WTC11 (cell line): ENCODE measurements around the gene GGACT. TPM values are rescaled to one million over a fixed set of nuclear protein-coding genes. Genes with fewer than 3 reads are reported as not detected.

ENCODE experiments used
- ATAC-seq: fragments of 200-7000 bp; cut with Tn5 transposase; 2 replicates; pipeline ENCODE4 v1.10.0; 2021; ENCODE audit warnings: mild to moderate bottlenecking, moderate library complexity
- CTCF ChIA-PET: fragments of 300-600 bp; sonication (Branson Sonifier 250); formaldehyde crosslinking; loops from one replicate; lab custom pipeline; 2021; ENCODE audit warnings: antibody characterized with exemption; lab: Charles Lee
- POLR2A ChIA-PET: fragments of 350-600 bp; sonication (Branson Sonifier 250); formaldehyde crosslinking; loops from one replicate; lab custom pipeline; 2021; ENCODE audit warnings: antibody characterized with exemption; lab: Charles Lee
- DNase-seq: peaks from one replicate; pipeline ENCODE4 v3.0.0; 2021; ENCODE audit warnings: low spot score
- H3K27ac Mint-ChIP-seq: 2 replicates; pipeline ENCODE4 v1.8.0; 2021; ENCODE audit warnings: mixed read lengths
- H3K27me3 Mint-ChIP-seq: 2 replicates; pipeline ENCODE4 v1.8.0; 2021; ENCODE audit warnings: low read depth, mild to moderate bottlenecking, moderate library complexity, mixed read lengths
- H3K36me3 Mint-ChIP-seq: 2 replicates; pipeline ENCODE4 v1.8.0; 2021; ENCODE audit warnings: mixed read lengths
- H3K4me1 Mint-ChIP-seq: 2 replicates; pipeline ENCODE4 v1.8.0; 2022; ENCODE audit warnings: mixed read lengths
- H3K4me3 Mint-ChIP-seq: 2 replicates; pipeline ENCODE4 v1.8.0; 2021; ENCODE audit warnings: mild to moderate bottlenecking, moderate library complexity, mixed read lengths
- H3K9me3 Mint-ChIP-seq: 2 replicates; pipeline ENCODE4 v1.8.0; 2021; ENCODE audit warnings: mixed read lengths
- ATF1 ChIP-seq: sonication (generic); formaldehyde crosslinking; IDR thresholded peaks from 2 replicates; pipeline ENCODE4 v1.8.1; 2023; ENCODE audit warnings: mild to moderate bottlenecking, moderate library complexity, missing genetic modification reagents
- CDX4 ChIP-seq: fragments of 250-450 bp; sonication (Bioruptor Pico); IDR thresholded peaks from 2 replicates; pipeline ENCODE4 v1.9.0; 2021; ENCODE audit warnings: moderate library complexity, mild to moderate bottlenecking, inconsistent platforms, borderline replicate concordance
- CREB1 ChIP-seq: sonication (generic); formaldehyde crosslinking; IDR thresholded peaks from 2 replicates; pipeline ENCODE4 v1.8.0; 2023; ENCODE audit warnings: mild to moderate bottlenecking, missing genetic modification reagents
- CTCF ChIP-seq: fragments of 200-600 bp; IDR thresholded peaks from 2 replicates; pipeline ENCODE4 v1.8.0; 2022; ENCODE audit warnings: antibody characterized with exemption
- EMX1 ChIP-seq: fragments of 250-450 bp; sonication (Bioruptor Pico); IDR thresholded peaks from 2 replicates; pipeline ENCODE4 v1.8.0; 2021; ENCODE audit warnings: mild to moderate bottlenecking
- FOXP1 ChIP-seq: sonication (generic); formaldehyde crosslinking; IDR thresholded peaks from 2 replicates; pipeline ENCODE4 v1.8.0; 2022; ENCODE audit warnings: missing genetic modification reagents, mild to moderate bottlenecking, moderate library complexity, borderline replicate concordance
- JAZF1 ChIP-seq: fragments of 250-450 bp; sonication (Bioruptor Pico); IDR thresholded peaks from 2 replicates; pipeline ENCODE4 v1.9.0; 2021; ENCODE audit warnings: moderate library complexity, mild to moderate bottlenecking, inconsistent platforms
- MAX ChIP-seq: sonication (generic); formaldehyde crosslinking; IDR thresholded peaks from 2 replicates; pipeline ENCODE4 v1.8.0; 2022; ENCODE audit warnings: mild to moderate bottlenecking, missing genetic modification reagents
- NFATC4 ChIP-seq: fragments of 250-450 bp; sonication (Bioruptor Pico); IDR thresholded peaks from 2 replicates; pipeline ENCODE4 v1.9.0; 2021; ENCODE audit warnings: mild to moderate bottlenecking
- NFE2L1 ChIP-seq: sonication (generic); formaldehyde crosslinking; IDR thresholded peaks from 2 replicates; pipeline ENCODE4 v1.8.1; 2023; ENCODE audit warnings: missing genetic modification reagents
- OVOL2 ChIP-seq: fragments of 250-450 bp; sonication (Bioruptor Pico); IDR thresholded peaks from 2 replicates; pipeline ENCODE4 v1.9.0; 2021; ENCODE audit warnings: mild to moderate bottlenecking, borderline replicate concordance
- PRRX2 ChIP-seq: fragments of 250-450 bp; sonication (Bioruptor Pico); IDR thresholded peaks from 2 replicates; pipeline ENCODE4 v1.8.0; 2021; ENCODE audit warnings: mild to moderate bottlenecking
- SOX15 ChIP-seq: fragments of 250-450 bp; sonication (Bioruptor Pico); IDR thresholded peaks from 2 replicates; pipeline ENCODE4 v1.9.0; 2021; ENCODE audit warnings: mild to moderate bottlenecking
- SP1 ChIP-seq: sonication (generic); formaldehyde crosslinking; conservative IDR thresholded peaks from 2 replicates; pipeline ENCODE4 v1.8.1; 2022; ENCODE audit warnings: missing genetic modification reagents
- TEAD1 ChIP-seq: sonication (generic); formaldehyde crosslinking; IDR thresholded peaks from 2 replicates; pipeline ENCODE4 v1.8.0; 2022; ENCODE audit warnings: mild to moderate bottlenecking, missing genetic modification reagents
- TEAD4 ChIP-seq: sonication (generic); formaldehyde crosslinking; IDR thresholded peaks from 2 replicates; pipeline ENCODE4 v1.8.0; 2022; ENCODE audit warnings: mild to moderate bottlenecking, missing genetic modification reagents
- USF1 ChIP-seq: sonication (generic); formaldehyde crosslinking; IDR thresholded peaks from 2 replicates; pipeline ENCODE4 v1.8.0; 2022; ENCODE audit warnings: mild to moderate bottlenecking, missing genetic modification reagents
- ZNF121 ChIP-seq: sonication (generic); formaldehyde crosslinking; IDR thresholded peaks from 2 replicates; pipeline ENCODE4 v1.8.0; 2023; ENCODE audit warnings: missing genetic modification reagents
- ZNF219 ChIP-seq: sonication (generic); formaldehyde crosslinking; IDR thresholded peaks from 2 replicates; pipeline ENCODE4 v1.8.0; 2023; ENCODE audit warnings: missing genetic modification reagents, mild to moderate bottlenecking, borderline replicate concordance
- ZNF232 ChIP-seq: sonication (generic); formaldehyde crosslinking; IDR thresholded peaks from 2 replicates; pipeline ENCODE4 v1.8.0; 2022; ENCODE audit warnings: mild to moderate bottlenecking, missing genetic modification reagents
- ZNF416 ChIP-seq: fragments of 250-450 bp; sonication (Bioruptor Pico); IDR thresholded peaks from 2 replicates; pipeline ENCODE4 v1.9.0; 2021; ENCODE audit warnings: mild to moderate bottlenecking, inconsistent platforms
- ZNF532 ChIP-seq: fragments of 250-450 bp; sonication (Bioruptor Pico); IDR thresholded peaks from 2 replicates; pipeline ENCODE4 v1.9.0; 2021; ENCODE audit warnings: mild to moderate bottlenecking, borderline replicate concordance
- total RNA-seq: library from RNA; stranded (reverse); gene quantifications from 3 replicates; pipeline ENCODE4 v1.2.3, GENCODE V29; 2021

Gene GGACT
- total RNA-seq, 1 experiment from 2014 or later: 2.4 TPM

- H3K27me3 Mint-ChIP-seq: no peaks in the 10 kb centered on the region
- peaks cover 11% of the 10 kb centered on the region; the same call in 1 of the 2 replicates for H3K36me3 Mint-ChIP-seq
- DNase-seq: no peak
- H3K4me1 Mint-ChIP-seq: peaks cover 46% of the 10 kb centered on the region
- POLR2A ChIA-PET: no interaction called here
- H3K9me3 Mint-ChIP-seq: 0 out of 2 replicates have a peak, but pooled peaks cover 8% of the 10 kb centered on the region
- ATAC-seq: no peak
- H3K27ac Mint-ChIP-seq: no peak overlapping the region
- no peak for TF ChIP-seq EMX1
- TF ChIP-seq SOX15: no peak
- TF ChIP-seq TEAD4 (CRISPR knock-in tag): no peak
- CTCF ChIA-PET: no interaction called here
- H3K4me3 Mint-ChIP-seq: no peak overlapping the region
Measured at GRCh38 chr13:100495455-100495854, 93.1 kb downstream of the GGACT start.

- H3K36me3 Mint-ChIP-seq: peaks cover 13% of the 10 kb centered on the region; the same call in 1 of the 2 replicates
- POLR2A ChIA-PET: no interaction called here
- no peak overlapping the region for H3K4me3 Mint-ChIP-seq
- H3K9me3 Mint-ChIP-seq: 0 out of 2 replicates have a peak, but pooled peaks cover 8% of the 10 kb centered on the region
- TF ChIP-seq ATF1: no peak
- TF ChIP-seq NFE2L1: no peak
- no peak for TF ChIP-seq CTCF
- no peak for TF ChIP-seq ZNF416 (CRISPR knock-in tag)
- TF ChIP-seq ZNF219: no peak
- TF ChIP-seq ZNF121 (CRISPR knock-in tag): no peak
- TF ChIP-seq CDX4 (CRISPR knock-in tag): no peak
- no peak for TF ChIP-seq CREB1 (CRISPR knock-in tag)
- no peak for TF ChIP-seq ZNF232 (CRISPR knock-in tag)
- TF ChIP-seq OVOL2 (CRISPR knock-in tag): no peak
- TF ChIP-seq PRRX2: no peak
- TF ChIP-seq TEAD4 (CRISPR knock-in tag): no peak
- TF ChIP-seq MAX: no peak
- TF ChIP-seq ZNF532 (CRISPR knock-in tag): no peak
- no peak for TF ChIP-seq SP1 (CRISPR knock-in tag)
- TF ChIP-seq FOXP1 (CRISPR knock-in tag): no peak
- no peak for TF ChIP-seq JAZF1
- no peak for TF ChIP-seq NFATC4 (CRISPR knock-in tag)
- no peak for TF ChIP-seq TEAD1 (CRISPR knock-in tag)
- TF ChIP-seq USF1: no peak
- TF ChIP-seq, all 79 proteins: peak for 0
- H3K4me1 Mint-ChIP-seq: peaks cover 40% of the 10 kb centered on the region
- ATAC-seq (no peak), DNase-seq (no peak)
- H3K27me3 Mint-ChIP-seq: no peaks in the 10 kb centered on the region
- H3K27ac Mint-ChIP-seq: no peak overlapping the region
- CTCF ChIA-PET: interaction anchor here (0.9 kb wide), 1 partner anchor 9 kb away, joined by 3 read pairs; no protein-coding TSS in a partner anchor
Measured at GRCh38 chr13:100493418-100493817, 95.2 kb downstream of the GGACT start.
